DMS 273 treated with DMSO at 0.1 percent for 48 hours (cell line): Measurements from ENCODE around the gene INPP5A.

Experiments
- DNase-seq: peaks from one replicate; lab custom pipeline; 2025; lab: John Stamatoyannopoulos, UW

Gene INPP5A

DNA sequence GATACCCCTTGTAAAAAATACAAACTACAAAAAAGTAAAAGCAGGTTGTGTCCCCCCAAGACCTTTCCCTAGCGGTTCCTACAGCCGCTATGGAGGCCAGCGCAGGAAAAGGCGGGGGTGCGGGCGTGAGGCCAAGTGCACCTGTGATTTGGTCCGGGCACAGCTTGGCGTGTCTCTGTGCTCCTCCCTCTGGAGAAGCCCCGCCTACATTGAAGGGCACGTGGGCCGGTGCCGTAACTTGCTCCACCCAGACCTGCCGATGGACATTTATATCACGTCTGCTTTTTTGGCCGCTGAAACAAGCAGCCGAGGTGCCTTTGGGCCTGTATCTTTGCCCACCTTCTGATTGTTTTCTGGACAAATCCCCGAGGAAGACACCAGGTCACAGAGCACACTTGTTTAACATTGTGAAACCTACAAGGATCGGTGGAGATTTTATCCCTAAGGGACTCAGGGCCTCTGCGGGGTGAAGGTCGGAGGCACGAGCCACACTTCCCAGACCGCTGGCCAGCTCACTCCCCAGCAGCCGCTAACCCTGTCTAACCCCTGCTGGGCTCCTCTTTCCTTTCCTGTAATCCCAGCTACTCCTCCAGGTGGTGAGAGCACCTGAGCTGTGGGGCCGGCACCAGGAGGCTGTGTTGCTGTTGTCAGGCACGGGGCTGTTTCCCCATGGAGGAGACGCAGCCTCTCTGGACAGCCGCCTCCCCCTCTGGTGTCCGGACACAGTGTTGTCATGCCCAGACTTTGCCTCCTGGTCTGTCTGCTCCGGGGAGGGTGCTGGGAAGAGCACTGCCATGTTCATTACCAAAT is 18.8 kb upstream of the INPP5A start:
- DNase-seq: no peak

DNA sequence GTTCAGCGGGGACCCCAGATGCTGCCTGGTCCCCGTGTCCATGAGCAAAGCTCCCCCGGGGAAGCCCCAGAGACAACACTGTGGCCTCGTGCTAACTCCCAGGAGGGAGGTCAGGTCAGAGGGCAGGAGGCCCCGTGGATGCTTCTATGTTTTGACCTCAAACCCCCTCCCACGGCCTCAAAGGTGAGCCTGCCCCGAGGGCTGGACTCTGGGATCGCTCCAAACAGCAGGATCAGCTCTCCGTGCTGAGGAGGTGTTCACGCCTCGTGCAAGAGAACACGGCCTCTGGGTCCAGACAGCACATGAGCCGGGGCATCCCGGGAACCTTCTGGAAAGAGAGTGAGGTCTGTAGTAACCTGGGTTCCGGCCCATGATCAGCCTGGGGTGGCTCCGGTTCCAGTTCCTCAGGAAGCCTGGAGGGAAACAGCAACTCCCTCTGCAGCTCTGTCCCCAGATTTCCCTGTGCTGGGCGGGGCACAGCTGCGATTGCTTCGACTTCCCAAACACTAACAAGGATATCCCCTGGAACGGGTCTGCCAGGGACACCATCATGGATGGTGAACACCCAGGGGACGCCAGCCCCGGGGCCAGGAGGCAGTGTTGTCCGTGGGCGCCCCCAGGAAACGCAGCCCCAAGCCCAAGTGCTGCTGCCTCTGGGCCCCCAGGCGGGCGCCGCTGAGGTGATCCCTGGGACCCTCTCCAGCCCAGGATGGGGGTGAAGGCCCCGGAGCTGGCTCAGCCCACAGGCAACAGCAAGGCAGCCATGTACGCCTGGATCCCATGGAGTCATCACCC is 18.0 kb upstream of the INPP5A start:
- no peak for DNase-seq

DNA sequence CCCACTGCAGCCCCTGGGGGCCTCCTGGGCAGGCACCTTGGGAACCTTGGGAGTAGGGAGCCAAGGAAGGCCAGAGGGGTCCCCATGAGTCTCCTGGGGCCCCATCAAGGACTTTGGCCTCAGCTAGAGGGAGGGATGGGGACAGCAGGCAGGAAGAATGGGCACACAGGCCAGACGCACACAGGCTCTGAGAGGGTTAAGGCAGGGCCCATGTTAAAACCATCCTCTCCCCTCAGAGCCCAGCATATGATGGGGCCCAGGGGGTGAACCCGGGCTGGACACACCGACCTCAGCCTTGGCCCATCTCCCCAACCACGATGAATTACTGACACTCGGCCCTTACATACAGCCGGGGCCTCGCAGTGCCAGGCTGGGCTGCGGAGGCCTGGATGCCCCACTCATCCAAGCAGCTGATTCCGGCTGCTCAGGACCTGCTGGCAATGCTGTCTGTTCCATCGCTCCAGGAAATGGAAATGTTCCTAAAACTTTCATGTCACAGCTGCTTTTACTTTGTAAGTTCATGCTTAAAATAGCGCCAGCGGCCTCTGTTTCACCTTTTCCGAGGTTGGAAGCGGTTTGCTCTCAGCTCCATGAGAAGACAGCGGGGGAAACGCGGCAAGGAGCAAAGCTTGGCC is 17.3 kb upstream of the INPP5A start:
- no peak for DNase-seq

DNA sequence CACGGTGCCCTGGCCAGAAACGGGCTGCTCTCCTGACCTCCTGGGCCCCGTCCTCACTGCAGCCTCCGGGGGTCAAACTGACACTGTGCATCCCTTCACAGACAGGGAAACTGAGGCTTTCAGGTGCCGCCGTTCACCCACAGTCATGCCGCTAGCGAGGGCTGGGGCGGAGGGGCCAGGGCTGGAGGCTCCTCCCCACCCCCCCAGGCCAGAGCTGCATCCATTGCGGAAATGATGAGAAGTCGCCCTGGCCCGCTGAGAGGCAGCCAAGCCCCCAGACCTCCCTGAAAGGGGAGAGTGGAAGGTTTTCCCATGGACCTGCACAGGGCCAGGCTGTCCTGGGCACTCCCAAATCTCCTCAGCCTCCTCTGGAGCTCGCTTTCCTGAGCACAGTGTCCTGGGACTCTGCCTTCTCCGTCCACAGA is 16.5 kb upstream of the INPP5A start:
- no peak for DNase-seq

DNA sequence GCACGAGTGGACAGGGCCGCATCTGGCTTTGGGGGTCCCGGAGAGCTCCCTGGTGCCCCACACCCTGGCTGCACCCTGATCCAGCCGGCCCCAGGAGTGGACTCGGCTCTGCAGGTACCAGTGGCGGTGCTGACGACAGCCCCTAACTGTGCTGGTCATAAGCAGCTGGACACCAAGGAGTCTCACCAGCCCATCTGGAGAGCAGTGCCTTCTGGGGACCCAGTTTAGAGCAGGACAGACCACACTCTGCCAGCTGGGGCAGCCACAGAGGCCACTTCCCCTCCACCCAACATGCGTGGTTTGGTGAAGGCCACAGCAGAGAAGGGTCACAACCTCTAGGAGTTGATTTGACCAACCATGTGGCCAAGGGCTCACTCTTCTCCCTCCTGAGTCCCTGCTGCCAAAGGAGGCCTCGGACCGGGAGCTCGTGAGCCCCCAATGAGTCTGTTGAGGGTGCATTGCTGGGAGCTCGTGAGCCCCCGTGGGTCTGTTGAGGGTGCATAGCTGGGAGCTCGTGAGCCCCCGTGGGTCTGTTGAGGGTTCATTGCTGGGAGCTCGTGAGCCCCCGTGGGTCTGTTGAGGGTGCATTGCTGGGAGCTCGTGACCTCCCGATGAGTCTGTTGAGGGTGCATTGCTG is 16.0 kb upstream of the INPP5A start:
- no peak for DNase-seq

DNA sequence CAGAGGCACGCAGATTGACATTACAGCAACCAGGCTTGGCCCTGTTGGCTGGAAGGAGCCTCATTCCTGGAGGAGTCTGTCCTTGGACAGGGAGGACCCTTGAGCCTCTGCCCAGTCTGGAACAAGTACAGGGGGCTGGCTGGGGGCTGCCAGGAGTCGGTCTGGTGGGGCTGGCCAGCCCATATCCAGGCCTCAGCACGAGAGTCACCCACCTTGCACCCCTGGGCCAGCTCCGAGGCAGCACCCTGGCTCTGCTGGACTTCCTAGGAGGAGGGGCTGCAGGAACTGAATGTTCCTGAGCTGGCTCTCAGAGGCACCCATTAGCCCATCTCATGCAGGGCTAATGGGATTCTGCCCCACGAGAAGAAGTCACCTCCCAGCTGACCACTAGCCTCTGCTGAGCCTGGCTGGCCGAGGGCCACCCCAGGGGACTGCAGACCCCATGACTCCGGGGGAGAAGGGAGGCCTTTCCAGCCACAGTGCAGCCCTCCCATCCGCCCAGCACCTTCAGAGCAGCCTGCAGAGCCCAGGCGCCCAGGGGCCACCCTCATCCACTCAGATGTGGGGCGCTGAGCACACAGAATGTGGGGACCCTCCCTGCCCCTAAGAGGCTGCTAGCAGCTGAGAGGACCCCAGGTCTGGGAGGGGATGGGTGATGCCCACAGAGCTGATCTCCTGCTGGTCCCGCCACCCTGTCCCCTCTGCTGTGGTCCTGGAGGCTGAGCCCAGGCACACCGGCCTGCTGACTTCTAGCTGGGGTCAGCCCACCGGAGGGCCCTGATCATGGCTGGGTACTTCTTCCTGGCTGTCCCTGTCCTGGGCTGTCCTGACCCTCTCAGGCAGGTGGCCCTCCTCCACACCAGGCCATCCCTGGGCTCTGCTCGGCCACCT is 14.8 kb upstream of the INPP5A start:
- DNase-seq: no peak

DNA sequence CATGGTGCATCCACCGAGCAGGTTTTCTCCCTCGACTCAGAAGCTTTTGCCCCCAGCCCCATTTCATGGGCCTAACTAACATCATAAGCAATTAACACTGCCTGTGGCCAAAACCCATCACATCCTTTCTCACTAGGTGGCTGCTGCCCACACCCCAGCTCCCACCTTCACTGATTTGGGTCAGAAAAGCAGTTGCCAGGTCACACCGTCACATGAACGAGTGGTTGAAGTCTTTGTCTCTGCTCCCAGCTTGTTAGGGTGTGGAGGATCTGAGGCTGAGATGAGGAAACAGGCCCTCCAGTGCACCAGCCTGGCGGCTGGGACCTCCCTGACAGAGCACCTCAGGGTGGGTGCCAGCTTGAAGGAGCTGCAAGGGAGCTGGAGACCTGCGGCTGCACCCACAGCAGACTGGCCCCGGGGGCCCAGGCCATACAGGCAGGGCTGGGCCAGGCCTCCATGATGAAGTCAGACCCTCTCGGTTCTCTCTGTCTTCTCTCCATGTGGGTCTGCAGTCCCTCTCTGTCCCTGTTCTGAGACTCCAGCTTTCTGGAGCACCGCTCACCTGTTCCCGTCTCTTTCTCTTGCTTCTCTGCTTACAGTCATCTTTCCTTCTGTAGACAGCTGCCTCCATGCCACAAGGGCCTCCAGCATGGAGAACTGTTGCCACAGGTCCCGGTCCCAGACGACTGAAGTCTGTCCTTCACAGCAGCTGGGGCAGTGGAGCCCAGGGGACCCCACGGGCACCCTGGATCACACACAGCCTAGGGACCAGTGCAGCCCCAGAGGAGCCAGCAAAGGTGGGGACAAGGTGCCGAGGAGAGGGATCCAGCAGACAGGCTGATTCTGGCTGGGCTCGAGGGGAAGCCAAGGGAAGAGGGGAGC is 13.8 kb upstream of the INPP5A start:
- DNase-seq: no peak

DNA sequence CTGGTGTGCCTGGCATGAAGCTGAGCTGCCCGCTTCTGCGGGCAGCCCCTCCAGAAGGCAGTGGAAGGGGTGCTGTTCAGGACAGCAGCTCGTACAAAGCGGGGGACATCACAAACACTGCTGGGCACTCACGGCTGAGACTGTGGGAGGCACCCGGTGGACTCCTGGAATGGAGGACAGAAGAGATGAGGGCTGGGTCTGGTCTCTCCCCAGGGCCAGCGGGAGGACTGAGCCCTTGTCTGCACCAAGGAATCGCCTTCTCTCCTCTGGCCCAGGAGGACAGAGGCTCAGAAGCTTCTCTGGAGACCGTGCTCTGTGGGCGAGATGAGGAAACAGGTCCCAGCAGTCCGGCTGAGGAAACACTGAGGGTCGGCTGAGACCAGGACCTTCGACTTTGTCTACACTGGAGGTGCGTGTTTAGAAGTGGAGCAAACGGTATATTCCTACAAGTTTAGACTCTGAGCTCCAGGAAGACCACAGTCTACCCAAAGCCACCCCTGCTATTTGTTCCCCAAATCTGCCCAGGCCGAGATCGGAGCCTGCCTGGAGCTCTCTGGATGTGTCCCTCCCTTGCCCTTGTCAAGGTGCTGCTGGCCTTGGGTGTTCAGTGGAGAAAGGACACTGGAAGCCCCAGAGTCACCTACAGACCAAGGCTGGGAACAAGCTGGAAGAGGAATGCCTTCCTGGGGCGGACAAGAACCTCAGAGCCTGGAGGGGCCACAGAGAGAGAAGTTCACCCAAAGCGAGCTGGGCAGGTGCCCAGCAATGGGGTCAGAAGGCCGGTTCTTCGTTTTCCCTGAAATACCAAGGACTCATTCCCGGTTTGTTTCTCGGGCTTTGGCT is 12.9 kb upstream of the INPP5A start:
- no peak for DNase-seq

DNA sequence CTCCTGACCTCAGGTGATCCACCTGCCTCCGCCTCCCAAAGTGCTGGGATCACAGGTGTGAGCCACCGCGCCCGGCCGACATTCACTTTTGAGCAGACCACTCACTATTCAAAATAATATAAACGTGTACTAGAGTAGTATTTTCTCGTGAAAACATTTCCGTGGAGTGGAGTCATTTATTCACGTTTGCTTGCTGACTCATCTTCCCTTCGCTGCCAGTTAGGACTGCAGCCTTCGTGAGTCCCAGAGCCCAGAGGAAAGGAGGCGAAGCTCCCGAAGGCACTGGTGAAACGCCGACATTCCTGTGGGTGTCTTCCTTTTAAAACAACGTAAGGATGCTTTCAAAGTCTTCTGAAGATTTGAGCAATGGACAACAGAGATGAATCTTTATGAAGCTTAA is 10.9 kb upstream of the INPP5A start:
- no peak for DNase-seq

DNA sequence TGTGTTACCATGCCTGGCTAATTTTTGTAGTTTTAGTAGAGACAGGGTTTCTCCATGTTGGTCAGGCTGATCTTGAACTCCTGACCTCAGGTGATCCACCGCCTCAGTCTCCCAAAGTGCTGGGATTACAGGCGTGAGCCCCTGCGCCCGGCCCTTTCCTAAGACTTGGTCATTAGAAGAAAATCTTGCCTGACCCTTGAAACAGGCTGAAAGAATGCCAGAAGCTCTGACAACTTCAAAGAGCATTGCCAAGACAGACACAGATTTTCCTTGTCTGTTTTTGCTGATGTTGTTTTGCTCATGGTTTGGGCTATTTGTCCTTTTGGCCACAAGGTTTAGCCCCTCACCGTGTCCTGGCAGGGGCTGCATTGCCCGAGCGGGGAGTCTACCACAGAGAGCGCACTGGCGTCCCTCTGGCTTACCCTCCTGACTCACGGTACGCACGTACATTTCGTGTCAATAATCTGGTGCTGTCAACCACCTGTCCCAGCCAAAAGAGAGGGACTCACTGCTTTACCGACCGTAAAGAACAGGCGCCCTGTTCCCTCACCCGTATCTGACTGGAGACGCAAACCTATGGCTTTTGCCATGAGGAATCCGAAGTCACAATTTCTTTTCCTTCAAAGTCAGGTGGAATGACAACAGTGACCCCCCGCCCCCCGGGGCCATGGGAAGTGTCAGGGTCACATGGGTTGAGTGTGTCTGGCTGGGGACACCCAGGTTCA is 10.1 kb upstream of the INPP5A start:
- no peak for DNase-seq

DNA sequence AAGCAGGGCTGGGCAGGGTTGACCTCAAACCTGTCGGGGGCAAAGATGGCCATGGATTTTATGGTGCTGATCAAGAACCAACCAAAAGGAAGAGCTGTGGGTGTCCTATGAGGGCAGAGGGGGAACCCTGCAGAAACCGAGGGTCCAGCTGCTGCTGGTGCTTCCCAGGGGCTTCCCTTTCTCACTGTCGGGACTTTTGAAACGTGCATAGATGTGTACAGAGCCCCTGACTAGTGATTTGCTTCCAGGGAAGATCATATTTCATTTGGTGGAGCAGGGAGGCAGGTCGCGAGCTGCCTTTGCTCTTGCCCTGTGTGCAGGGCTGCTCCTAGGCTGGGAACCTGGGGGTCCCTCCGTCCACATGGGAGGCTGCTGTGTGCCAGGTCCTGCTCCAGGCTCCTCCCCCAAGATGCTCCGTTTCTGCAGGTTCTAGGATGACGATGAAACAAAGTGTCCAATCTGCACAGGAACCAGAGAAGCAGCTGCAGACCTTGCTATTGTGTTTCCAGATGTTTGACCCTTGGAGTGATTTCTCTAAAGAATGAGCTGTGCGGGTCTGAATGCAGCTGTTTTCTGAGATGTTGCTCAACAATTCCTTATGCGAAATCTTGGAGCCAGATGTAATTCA is 9.4 kb upstream of the INPP5A start:
- no peak for DNase-seq

DNA sequence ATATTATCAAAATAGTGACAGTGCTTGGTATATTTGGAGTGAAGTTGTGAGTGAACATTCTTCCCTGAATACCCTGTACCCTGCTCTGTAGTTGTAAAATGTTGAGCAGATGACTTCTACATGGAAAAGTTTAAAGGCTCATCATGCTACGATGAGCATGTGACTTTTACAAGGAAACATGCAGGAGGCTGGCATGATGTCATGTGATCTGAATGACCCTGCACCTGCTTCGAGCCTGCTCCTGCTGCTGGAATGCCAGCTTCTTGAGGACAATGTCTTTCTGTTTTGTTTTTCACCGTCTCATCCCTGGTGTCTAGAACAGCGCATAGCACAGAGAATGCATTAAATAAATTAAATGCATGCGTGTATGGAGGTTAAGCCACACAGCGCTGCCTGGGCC is 5.4 kb upstream of the INPP5A start:
- DNase-seq: no peak

DNA sequence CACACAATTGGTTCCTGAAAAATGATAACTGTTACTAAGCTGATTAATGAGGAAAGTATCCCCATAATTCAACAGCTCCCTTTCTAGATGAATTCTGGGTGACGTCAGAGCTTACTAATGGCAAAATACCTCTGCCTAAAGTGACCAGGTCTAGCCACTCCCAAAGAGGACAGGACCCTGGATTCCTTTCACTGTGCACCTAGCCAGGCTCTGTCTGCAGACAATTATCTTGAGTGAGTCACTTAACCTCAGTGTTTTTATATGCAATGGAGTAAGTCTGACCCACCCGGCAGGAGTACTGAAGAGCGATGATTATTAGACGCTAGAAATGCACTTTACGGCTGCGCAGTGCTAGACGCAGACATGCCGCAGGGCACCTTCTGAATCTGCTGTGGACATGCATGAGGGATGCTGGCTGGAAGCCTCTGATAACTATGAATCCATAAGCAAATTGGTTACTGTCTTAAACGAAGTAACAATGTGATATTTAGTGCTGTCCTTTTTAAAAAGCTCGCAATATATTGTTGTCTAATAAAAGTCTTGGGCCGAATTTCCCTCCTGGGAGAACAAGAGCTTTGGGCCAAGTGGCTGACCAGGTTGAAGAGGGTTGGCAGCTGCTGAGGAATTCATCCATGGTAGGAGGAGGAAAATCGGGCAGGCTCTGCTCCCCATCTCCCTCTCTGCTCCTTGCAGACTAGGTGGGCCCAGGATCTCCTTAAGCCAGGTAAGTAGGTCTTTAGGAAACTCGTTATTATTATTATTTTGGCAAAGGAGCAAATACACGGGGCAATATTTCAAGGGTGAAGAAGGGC is 4.6 kb upstream of the INPP5A start:
- no peak for DNase-seq

DNA sequence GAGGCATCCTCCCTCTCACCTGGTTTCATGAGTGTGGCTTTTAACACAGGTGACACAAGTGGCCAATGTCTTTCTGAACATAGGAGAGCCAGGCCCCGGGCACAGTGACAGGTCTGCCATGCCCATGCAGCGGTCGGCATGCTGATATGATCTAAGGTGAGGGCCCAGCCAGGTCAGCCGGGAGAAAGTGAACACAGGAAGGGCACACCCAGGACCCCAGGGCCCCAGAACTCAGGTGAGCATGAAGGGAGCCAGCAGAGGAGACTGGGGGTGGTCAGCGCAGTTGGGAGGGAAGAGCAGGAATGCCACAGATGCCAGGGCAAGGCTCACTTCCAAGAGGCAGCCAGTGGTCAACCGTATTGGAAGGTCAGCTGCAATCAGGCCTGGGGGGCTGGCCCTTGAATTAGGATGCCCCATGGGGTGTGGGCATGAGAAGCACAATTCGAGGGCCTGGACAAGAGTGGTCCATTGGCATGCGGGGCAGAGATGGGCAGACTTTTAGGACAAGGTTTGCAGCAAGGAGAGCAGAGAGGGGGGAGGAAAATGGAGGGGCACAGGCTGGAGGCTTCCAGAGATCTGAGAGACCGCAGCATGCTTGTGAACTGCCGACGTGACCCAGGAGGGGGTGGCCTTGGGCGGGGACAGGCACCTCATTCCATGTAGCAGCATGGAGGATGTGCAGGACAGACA is 3.9 kb upstream of the INPP5A start:
- no peak for DNase-seq

DNA sequence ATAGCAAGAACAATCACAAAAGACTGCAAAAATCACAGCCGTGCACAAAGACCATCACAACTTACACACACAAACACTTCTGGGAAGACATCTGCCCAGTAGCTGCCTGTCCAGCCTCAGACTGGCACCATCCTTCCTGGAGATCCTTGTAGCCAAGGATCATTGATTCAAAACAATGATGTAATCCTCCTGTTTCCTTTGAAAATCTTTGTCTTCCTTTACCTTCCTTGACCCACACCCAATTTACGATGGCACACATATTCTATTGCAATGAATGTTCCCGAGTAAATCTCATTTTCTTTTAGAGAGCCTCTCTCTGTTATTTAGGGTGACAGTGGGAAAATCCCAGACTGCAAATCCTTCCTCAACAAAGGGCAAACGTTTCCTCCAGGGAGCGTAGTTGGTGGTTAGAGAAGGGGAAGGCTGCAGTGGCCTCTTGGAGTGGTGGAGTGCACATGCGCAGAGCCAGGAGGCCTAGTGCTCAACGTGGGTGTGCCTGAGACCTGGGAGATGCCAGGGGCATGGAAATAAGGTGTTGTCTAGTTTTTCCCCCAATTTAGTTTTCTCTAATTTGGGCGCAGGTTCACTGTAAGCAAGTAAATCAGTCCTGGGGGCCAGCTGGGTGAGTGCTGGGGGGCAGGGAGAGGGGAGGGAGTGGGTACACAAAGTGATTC is 3.1 kb upstream of the INPP5A start:
- no peak for DNase-seq

DNA sequence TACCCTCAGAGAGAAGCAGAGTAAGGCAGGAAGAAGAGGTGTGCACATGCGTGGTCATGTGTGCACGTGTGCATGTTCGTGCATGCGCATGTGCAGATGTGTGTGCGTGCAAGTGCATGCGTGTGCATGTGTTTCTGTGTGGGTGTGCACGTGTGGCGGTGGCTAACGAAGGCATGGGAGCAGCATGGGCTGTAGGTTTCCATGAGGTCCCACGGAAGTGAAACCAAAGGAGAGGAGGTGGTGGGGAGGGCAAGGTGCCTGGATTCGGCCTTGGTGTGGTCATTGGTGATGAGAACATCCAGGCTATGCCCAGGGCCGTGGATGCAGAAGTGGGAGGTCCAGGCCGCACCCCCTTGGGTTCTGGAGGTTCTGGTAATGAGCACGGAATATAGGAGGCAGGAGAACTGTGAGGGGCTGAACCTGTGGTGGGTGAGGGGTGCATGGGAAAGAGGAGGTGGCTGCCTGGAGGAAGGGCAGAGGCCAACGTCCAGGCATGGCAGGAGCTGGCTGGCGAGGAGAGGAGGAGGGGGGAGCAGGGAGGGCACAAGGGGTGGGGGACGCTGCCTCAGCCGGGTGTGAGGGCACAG is 2.4 kb upstream of the INPP5A start:
- no peak for DNase-seq
